ENCODE data around the gene FAF1.
"Not testable (repeated sequence)": the region's sequence is repeated elsewhere in the genome, so short reads cannot be mapped to it uniquely, and the experiment has no call there.

The FAF1 gene

GRCh38 chr1:50901872-50902271, 58.2 kb downstream of the FAF1 start:
- no peak for DNase-seq

- DNase-seq, result no peak
Measured at GRCh38 chr1:50898773-50899172, 61.3 kb downstream of the FAF1 start.

DNA sequence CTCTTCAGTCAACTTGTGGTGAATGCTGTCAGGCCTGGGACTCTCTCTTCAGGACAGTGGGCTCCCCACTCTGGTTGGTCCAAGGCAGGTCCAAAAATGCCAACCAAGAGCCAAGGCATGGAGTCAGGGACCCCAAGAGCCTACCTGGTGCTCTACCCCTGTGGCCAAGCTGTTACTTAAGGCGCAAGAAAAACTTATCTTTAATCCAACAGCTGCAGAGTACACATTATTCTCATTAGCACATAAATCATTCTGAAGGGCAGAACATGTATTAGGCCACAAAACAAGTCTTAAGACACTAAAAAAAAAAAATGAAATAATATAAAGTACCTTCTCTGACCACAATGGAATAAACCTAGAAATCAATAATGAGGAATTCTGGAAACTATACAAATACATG, 65.7 kb downstream of the FAF1 start:
- DNase-seq, result no peak

- no peak for DNase-seq
Measured at GRCh38 chr1:50893466-50893865, 66.6 kb downstream of the FAF1 start.

DNA sequence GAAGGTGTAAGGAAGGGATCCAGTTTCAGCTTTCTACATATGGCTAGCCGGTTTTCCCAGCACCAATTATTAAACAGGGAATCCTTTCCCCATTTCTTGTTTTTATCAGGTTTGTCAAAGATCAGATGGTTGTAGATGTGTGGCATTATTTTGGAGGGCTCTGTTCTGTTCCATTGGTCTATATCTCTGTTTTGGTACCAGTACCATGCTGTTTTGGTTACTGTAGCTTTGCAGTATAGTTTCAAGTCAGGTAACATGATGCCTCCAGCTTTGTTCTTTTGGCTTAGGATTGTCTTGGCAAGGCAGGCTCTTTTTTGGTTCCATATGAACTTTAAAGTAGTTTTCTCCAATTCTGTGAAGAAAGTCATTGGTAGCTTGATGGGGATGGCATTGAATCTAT, 72.5 kb downstream of the FAF1 start:
- DNase-seq, result not testable (repeated sequence)

DNA sequence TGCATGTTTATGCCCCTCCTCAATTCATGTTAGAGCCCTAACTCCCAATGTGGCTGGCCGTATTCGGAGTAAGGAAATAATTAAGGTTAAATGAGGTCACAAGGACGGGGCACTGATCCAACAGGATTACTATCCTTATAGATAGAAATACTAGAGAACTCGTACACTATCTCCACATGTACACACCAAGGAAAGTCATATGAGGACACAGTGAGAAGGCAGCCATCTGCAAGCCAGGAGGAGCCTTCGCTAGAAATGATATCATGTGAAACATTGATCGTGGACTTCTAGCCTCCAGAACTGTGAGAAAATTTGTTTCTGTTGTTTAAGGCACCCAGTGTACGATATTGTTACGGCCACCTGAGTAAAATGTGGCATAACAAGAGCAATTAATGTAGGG, 79.7 kb downstream of the FAF1 start:
- DNase-seq, result no peak

GRCh38 chr1:50879137-50879536, 80.9 kb downstream of the FAF1 start:
- DNase-seq, result no peak

- no peak for DNase-seq
Measured at GRCh38 chr1:50878434-50878833, 81.6 kb downstream of the FAF1 start.

- no peak for DNase-seq
Measured at GRCh38 chr1:50877641-50878040, 82.4 kb downstream of the FAF1 start.

DNA sequence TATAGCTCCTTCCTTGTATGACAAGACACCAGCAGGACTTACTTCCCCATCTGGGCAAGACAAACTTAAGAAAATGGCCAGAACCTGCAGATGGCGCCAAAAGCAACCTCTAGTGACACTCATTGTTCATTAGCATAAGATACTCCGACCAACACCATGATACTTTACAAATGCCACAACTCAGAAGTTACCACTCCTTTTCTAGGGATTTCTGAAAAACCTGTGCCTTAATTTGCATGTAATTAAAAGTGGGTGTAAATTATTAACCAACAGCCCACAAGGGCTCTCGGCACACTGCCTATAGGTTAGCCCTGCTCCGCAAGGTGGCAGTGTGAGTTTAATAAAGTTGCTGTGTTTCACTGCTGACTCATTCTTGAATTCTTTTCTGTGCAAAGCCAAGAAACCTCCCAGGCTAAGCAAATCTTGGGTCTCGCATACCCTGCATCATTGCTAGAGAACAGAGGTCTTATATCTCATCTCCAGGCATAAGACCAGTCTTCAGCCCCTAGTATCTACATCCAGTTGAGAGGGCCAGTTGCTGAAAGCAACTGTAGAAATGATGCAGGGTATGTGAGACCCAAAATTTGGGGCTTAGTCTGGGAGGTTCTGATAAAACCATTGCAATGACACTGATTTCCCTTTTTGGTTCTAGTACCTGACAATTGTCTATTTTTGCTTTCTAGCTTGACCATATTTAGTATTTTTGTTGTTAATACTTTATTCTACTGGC, 86.4 kb downstream of the FAF1 start:
- peak; percentile 25 to 57 (median 30) for DNase-seq

DNA sequence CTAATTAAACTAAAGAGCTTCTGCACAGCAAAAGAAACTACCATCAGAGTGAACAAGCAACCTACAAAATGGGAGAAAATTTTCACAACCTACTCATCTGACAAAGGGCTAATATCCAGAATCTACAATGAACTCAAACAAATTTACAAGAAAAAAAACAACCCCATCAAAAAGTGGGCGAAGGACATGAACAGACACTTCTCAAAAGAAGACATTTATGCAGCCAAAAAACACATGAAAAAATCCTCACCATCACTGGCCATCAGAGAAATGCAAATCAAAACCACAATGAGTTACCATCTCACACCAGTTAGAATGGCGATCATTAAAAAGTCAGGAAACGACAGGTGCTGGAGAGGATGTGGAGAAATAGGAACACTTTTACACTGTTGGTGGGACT, 95.2 kb downstream of the FAF1 start:
- DNase-seq, result not testable (repeated sequence)

GRCh38 chr1:50861772-50862171, 98.3 kb downstream of the FAF1 start:
- no peak for DNase-seq

- DNase-seq, result no peak
Measured at GRCh38 chr1:50860702-50861101, 99.4 kb downstream of the FAF1 start.

DNA sequence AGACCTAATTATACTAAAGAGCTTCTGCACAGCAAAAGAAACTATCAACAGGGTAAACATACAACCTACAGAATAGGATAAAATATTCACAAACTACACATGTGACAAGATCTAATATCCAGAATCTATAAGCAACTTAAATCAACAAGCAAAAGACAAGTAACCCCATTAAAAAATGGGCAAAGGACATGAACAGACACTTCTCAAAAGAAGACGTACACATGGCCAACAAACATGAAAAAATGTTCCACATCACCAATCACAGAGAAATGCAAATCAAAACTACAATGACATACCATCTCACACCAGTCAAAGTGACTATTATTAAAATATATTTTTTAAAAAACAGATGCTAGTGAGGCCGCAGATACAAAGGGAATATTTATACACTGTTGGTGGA, 99.8 kb downstream of the FAF1 start:
- no peak for DNase-seq

- DNase-seq, result no peak
Measured at GRCh38 chr1:50859657-50860056, 100.4 kb downstream of the FAF1 start.

DNA sequence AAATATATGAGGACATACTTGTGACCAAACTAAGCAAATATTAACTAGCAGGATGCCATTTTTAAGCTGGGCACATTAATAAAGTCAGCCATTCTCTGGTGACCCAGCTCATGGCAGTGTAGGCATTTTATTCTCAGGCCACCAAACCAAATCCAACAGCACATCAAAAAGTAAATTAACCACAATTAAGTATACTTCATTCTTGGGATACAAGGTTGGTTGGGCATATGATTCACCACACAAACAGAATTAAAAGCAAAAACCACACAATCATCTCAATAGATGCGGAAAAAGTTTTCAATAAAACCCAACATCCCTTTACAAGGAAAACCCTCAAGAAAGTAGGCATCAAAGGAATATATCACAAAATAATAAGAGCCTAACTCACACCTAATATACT, 101.3 kb downstream of the FAF1 start:
- DNase-seq, result no peak

DNA sequence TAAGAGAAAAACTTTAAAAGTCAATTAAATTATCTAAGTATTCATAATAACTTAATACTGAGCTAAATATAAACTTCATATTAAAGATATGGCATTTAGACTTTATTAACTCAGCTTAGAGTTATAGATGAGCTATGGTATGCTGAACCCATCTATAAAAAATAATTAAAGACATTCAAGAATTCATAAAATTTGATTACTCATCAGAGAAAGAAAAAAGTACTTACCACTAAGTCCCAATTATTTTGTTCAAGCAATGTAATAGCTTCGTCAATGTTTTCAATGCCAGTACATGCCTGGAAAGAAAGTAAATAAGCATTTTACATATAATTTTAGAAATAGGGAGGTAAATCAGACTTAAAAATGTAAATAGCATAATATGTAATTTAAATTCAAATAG, 102.4 kb downstream of the FAF1 start:
- DNase-seq, result no peak

DNA sequence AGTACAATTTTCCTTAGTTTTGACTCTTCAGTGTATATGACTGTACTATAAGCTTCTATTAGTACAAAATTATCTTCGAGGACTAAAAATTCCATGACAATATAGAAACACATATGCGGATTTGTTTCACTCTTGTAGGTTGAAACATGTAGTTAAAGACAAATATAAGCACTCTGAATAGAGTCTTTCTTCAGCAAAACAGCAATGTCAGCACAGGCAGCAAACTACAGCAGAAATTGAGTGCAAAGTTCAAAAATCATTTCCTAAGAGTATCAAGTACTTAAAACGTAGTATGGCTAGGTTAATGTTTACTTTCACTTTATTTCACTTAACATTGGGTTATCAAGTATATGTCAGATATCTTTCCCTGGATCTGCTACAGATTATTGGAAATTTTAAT, 106.7 kb downstream of the FAF1 start:
- no peak for DNase-seq

DNA sequence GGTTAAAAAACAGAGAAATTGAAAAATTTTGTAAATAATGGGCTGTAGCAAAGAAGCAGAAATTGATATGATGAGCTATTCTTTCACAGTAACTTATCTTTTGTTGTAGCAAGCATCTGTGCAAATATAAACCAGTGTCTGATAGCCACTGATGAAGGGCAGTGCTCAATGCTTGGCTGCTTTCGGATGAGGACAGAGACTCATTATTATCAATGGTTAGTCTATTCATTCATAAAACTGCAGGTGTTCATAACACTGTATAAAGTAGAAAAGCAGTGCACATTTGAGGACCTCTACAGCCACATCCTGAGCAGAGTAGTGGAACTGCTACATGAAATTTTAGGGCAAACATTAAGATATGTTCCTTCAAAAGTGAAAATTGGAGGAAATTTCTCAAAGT, 107.2 kb downstream of the FAF1 start:
- no peak for DNase-seq

DNA sequence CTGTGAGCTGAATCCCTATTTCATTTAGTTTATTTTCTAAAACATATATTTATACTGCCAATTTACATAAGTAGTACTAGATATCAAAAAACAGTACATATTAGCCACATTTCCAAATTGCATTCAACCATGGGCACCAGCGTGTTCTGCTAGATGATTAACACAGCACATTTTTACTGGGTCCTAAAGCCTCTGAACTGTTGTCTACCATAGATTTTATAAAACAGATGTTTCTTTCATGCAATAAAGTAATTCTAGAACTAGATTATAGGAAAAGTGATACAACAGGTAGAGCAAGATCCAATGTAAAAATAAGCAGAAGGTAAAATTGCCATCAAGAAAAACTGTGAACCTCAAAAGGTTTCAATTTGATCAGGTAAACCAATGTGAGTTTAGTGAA, 108.6 kb downstream of the FAF1 start:
- no peak for DNase-seq

DNA sequence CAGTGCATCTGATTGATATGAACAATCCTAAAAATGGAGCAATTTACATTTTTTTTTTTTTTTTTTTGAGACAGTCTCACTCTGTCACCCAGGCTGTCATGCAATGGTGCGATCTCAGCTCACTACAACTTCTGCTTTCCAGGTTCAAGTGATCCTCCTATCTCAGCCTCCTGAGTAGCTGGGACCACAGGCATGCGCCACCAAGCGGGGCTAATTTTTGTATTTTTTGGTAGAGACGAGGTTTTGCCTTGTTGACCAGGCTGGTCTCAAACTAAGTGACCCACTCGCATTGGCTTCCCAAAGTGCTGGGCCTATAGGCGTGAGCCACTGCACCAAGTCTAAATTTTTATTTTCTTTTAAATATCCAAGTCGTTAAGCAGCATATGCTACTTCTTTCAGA, 109.0 kb downstream of the FAF1 start:
- no peak for DNase-seq

DNA sequence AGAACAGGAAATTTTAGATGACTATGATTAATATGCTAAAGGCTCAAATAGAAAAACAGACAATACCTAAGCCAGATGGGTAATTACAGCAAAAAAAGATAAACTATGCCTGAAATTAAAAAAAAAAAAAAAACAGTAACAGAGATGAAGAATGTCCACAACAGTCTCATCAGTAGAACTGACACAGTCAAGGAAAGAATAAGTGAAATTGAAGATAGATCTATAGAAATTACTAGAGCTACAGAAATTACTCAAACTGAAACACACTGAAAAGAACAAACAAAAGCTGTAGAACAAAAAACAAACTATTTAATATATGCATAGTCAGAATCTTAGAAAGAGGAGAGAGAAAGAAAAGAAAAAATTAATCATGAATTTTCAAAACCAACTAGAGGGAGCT, 112.8 kb downstream of the FAF1 start:
- no peak for DNase-seq

DNA sequence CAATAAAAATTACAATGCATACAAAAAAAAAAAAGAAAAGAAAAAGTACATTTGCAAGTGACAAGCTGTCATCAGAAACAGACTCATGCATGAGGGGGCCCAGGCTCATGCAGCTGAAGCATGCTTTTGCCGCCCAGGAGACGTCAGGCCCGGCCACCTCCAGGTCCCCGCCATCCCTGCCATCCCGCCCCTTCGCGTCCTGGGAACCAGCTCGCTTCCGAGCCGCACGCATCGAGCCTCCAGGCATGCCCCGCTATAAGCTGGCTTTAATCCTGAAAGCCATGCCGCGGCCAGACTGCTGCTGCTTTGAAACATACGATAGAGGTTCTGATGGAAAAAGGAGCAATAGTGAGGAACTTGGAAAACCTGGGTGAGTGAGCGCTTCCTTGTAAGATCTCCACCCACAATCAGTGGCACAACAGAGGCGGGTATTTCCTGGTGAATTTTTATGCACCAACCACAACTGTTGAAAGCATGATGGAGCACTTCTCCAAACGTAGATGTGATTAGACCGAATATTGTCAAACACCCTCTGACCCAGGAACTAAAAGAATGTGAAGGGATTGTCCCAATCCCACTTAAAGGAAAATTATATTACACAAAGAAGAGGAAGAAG, 113.7 kb downstream of the FAF1 start:
- no peak for DNase-seq

DNA sequence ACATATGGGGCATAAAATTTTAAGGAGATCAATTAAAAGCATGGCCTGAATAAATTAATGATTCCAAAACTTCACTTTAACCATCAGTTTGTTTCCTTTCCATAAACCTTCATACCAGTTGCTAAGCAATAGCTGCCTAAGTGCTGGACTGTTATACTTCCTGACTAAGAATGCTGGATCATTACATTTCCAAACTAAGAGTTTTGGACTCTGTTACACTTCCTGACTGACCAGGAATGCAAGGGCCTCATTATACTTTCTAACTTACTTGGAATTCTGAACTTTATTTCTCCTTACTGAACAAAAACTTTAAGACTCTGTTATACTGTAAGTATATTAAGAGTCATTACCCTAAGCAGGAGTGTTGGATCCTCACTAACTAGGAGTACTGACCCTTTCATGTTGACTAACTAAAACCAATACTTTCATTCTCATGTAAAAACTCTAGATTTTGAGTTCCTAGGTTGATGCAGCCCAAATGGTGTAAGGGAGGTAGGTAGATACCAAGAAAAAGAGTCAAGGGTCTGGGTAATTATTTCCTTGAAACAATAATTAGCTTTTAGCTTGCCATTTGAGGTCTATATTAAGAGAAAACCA, 118.2 kb downstream of the FAF1 start:
- no peak for DNase-seq

DNA sequence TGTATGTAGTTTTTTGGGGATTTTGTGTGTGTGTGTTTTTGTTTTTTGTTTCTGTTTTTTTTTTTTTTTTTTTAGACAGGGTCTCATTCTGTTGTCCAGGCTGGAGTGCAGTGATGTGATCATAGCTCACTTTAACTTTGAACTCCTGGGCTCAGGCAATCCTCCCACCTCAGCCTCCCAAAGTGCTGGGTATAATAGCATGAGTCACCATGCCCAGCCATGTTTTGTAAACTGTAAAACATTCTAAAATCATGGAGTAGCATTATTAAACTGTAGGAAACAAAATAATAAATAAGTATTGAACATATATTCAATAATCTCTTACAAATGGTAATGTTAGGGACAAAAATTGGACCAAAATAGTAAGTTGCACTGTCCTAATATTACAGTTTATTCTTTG, 124.0 kb downstream of the FAF1 start:
- DNase-seq, result no peak
